ENCODE results near the gene RPS3.

GRCh38 chr11:75447415-75447814, 48.1 kb downstream of the RPS3 start:
- TF ChIP-seq PATZ1 (CRISPR knock-in tag; IDR thresholded peaks at IDR 0.05; ENCODE audit: borderline replicate concordance) (no peak), TCF4 (CRISPR knock-in tag; IDR thresholded peaks at IDR 0.05; ENCODE audit: borderline replicate concordance) (no peak), OSR1 (CRISPR knock-in tag; IDR thresholded peaks at IDR 0.05) (no peak), ZFP30 (CRISPR knock-in tag; IDR thresholded peaks at IDR 0.05) (no peak), ARNTL (CRISPR knock-in tag; IDR thresholded peaks at IDR 0.05; ENCODE audit: borderline replicate concordance, low read depth) (no peak), RARB (CRISPR knock-in tag; IDR thresholded peaks at IDR 0.05) (no peak), CREB5 (CRISPR knock-in tag; IDR thresholded peaks at IDR 0.05; ENCODE audit: low read depth) (no peak), PPARA (CRISPR knock-in tag; IDR thresholded peaks at IDR 0.05; ENCODE audit: borderline replicate concordance) (no peak), ZFP3 (CRISPR knock-in tag; IDR thresholded peaks at IDR 0.05) (no peak), BACH2 (CRISPR knock-in tag; IDR thresholded peaks at IDR 0.05; ENCODE audit: borderline replicate concordance) (no peak), ESRRG (CRISPR knock-in tag; IDR thresholded peaks at IDR 0.05) (no peak), ZNF8 (CRISPR knock-in tag; IDR thresholded peaks at IDR 0.05) (no peak), GLIS3 (CRISPR knock-in tag; IDR thresholded peaks at IDR 0.05) (no peak), TSHZ2 (CRISPR knock-in tag; IDR thresholded peaks at IDR 0.05) (no peak)
